Endothelial cell of umbilical vein (primary cell): ENCODE data around the gene SELE. TPM values are rescaled to one million over a fixed set of nuclear protein-coding genes. Genes with fewer than 3 reads are reported as not detected.

Experiments
- BruUV-seq: library from RNA; stranded (reverse); fragments of 400-500 nt; replicated peaks from 2 replicates; lab custom pipeline; 2021; lab: Mats Ljungman, UMichigan
- CTCF ChIA-PET: fragments of 300-600, 350-600 bp; sonication (Branson Sonifier 250); formaldehyde crosslinking; loops from one replicate; lab custom pipeline; 2021; ENCODE audit warnings: antibody characterized with exemption, inconsistent platforms; lab: Charles Lee
- POLR2A ChIA-PET: fragments of 300-600, 350-600 bp; sonication (Branson Sonifier 250); formaldehyde crosslinking; loops from one replicate; lab custom pipeline; 2021; ENCODE audit warnings: antibody characterized with exemption, inconsistent platforms; lab: Charles Lee
- DNase-seq: peaks from one replicate; pipeline ENCODE4 v3.0.0-alpha.2; 2011; ENCODE audit warnings: low read depth, low spot score
- FAIRE-seq: peaks from 2 replicates; lab custom pipeline; 2011; peaks lifted over from hg19 to GRCh38; lab: Jason Lieb, UNC
- H2AFZ ChIP-seq: 2 replicates; pipeline ENCODE4 v1.6.0; 2012; ENCODE audit warnings: low read depth, low read length, control low read depth, inconsistent platforms
- H3K27ac ChIP-seq: 2 replicates; pipeline ENCODE4 v1.5.1; 2011; ENCODE audit warnings: low read depth, mild to moderate bottlenecking, control low read depth, low read length, moderate library complexity; ENCODE audit not compliant: insufficient read depth
- H3K27me3 ChIP-seq, 2 experiments: 2 replicates each; pipeline versions ENCODE4 v1.6.0 to v1.6.1; 2011; ENCODE audit warnings: low read length in 2 of 2, mixed read lengths in 1 of 2; ENCODE audit not compliant: control insufficient read depth in 2 of 2, insufficient read depth in 2 of 2
- H3K36me3 ChIP-seq, 2 experiments: 2 replicates in 1 of 2; 3 replicates in 1 of 2; pipeline ENCODE4 v1.5.1; 2011; ENCODE audit warnings: low read length in 2 of 2, mild to moderate bottlenecking in 1 of 2, moderate library complexity in 1 of 2; ENCODE audit not compliant: control insufficient read depth in 2 of 2, insufficient read depth in 2 of 2; ENCODE audit errors: extremely low read depth in 1 of 2
- H3K4me1 ChIP-seq: 3 replicates; pipeline ENCODE4 v1.5.1; 2011; ENCODE audit warnings: mild to moderate bottlenecking, low read length; ENCODE audit not compliant: control insufficient read depth, insufficient read depth; ENCODE audit errors: extremely low read depth
- H3K4me2 ChIP-seq: 2 replicates; pipeline ENCODE4 v1.6.1; 2011; ENCODE audit warnings: low read length, control low read depth, mixed read lengths; ENCODE audit not compliant: insufficient read depth
- H3K4me3 ChIP-seq, 3 experiments: fragments of 200-600 bp in 1 of 3; sonication (generic), shearing (Covaris generic) in 1 of 3; replicated peaks in 1 of 3; 2 replicates each; pipeline ENCODE4 v1.5.1; 2011 to 2016; ENCODE audit warnings: control low read depth in 3 of 3, low read length in 3 of 3, mild to moderate bottlenecking in 2 of 3, inconsistent platforms in 1 of 3, low read depth in 1 of 3, moderate library complexity in 1 of 3; ENCODE audit not compliant: insufficient read depth in 1 of 3
- H3K79me2 ChIP-seq: 2 replicates; pipeline ENCODE4 v1.6.0; 2012; ENCODE audit warnings: low read length, inconsistent platforms; ENCODE audit not compliant: control insufficient read depth, insufficient read depth
- H3K9ac ChIP-seq: replicated peaks from 2 replicates; pipeline ENCODE3; 2011; ENCODE audit warnings: low read length, control low read depth; ENCODE audit not compliant: insufficient read depth; ENCODE audit errors: extremely low read depth
- H3K9me1 ChIP-seq: replicated peaks from 3 replicates; pipeline ENCODE4 v1.6.0; 2011; ENCODE audit warnings: mild to moderate bottlenecking, low read length; ENCODE audit not compliant: control insufficient read depth, insufficient read depth; ENCODE audit errors: extremely low read depth
- H3K9me3 ChIP-seq: replicated peaks from 2 replicates; pipeline ENCODE4 v1.5.1; 2012; ENCODE audit warnings: low read length, inconsistent platforms; ENCODE audit not compliant: control insufficient read depth, insufficient read depth
- H4K20me1 ChIP-seq: replicated peaks from 2 replicates; pipeline ENCODE3; 2011; ENCODE audit warnings: mild to moderate bottlenecking, low read length; ENCODE audit not compliant: control insufficient read depth, insufficient read depth; ENCODE audit errors: extremely low read depth
- EZH2 ChIP-seq: IDR thresholded peaks from 2 replicates; pipeline ENCODE4 v1.6.1; 2012; ENCODE audit warnings: borderline replicate concordance, low read depth, mild to moderate bottlenecking, moderate library complexity, low read length, inconsistent platforms; ENCODE audit not compliant: severe bottlenecking
- FOS ChIP-seq: IDR thresholded peaks from 2 replicates; pipeline ENCODE4 v1.6.1; 2011; ENCODE audit warnings: mild to moderate bottlenecking, low read length, moderate library complexity, borderline replicate concordance; ENCODE audit not compliant: insufficient read depth
- GATA2 ChIP-seq: IDR thresholded peaks from 2 replicates; pipeline ENCODE4 v1.7.0; 2011; ENCODE audit warnings: low read depth, mild to moderate bottlenecking, moderate library complexity, mixed read lengths, low read length; ENCODE audit not compliant: insufficient read length, insufficient read depth
- JUN ChIP-seq: IDR thresholded peaks from 2 replicates; pipeline ENCODE4 v1.6.1; 2011; ENCODE audit warnings: borderline replicate concordance, low read depth; ENCODE audit not compliant: insufficient read length, insufficient read depth
- MYC ChIP-seq: IDR thresholded peaks from one replicate; pipeline ENCODE4 v1.6.1; 2011; ENCODE audit warnings: mild to moderate bottlenecking, low read depth, low read length
- POLR2A ChIP-seq: IDR thresholded peaks from 2 replicates; pipeline ENCODE4 v1.6.1; 2012; ENCODE audit warnings: low read depth, mild to moderate bottlenecking, control low read depth, low read length
- POLR2AphosphoS5 ChIP-seq: IDR thresholded peaks from 2 replicates; pipeline ENCODE4 v1.6.1; 2012; ENCODE audit warnings: low read depth, mild to moderate bottlenecking, control low read depth, low read length, moderate library complexity; ENCODE audit not compliant: insufficient read depth
- dilution Hi-C: fragments of 300-500 bp; cut with MboI; formaldehyde crosslinking; loops from one replicate; pipeline ENCODE4 v1.15.0; 2019; ENCODE audit warnings: low sequenced_read_pairs; ENCODE audit not compliant: extremely low pct_ligation_motif_present
- intact Hi-C: fragments of 100-400 bp; cut with micrococcal nuclease; formaldehyde crosslinking; loops from one replicate; pipeline ENCODE4 v1.10.0; 2022
- polyA plus RNA-seq, 4 experiments: library from polyadenylated mRNA; depleted of rRNA in 3 of 4; stranded (reverse) in 3 of 4; unstranded in 1 of 4; fragments of >200 nt; gene quantifications; 2 replicates each; pipeline versions ENCODE4 v1.2.1 to v1.2.3, GENCODE V29; 2011 to 2012; ENCODE audit warnings: missing spikeins in 1 of 4
- total RNA-seq: library from RNA; stranded (reverse); gene quantifications from 2 replicates; pipeline ENCODE4 v1.2.3, GENCODE V29; 2021
- TF ChIP-seq, protein P1 (sequence below): IDR thresholded peaks from 2 replicates; pipeline ENCODE4 v1.6.1; 2011; ENCODE audit not compliant: insufficient read depth, insufficient read length
- TF ChIP-seq, protein P2 (sequence below), 2 donors: IDR thresholded peaks; 1 replicate in 1 of 2; 2 replicates in 1 of 2; pipeline ENCODE4 v1.5.1; 2011; ENCODE audit warnings: low read length in 2 of 2, mild to moderate bottlenecking in 2 of 2, moderate library complexity in 2 of 2, control low read depth in 1 of 2, inconsistent platforms in 1 of 2, low read depth in 1 of 2; ENCODE audit not compliant: insufficient read depth in 1 of 2; ENCODE audit errors: extremely low read depth in 1 of 2

SELE gene
- total and polyA plus RNA-seq, 2 donors (not counting 3 experiments of a cell fraction or from before 2014, with no cell fraction given) = 1.5 to 4.7 TPM

DNA sequence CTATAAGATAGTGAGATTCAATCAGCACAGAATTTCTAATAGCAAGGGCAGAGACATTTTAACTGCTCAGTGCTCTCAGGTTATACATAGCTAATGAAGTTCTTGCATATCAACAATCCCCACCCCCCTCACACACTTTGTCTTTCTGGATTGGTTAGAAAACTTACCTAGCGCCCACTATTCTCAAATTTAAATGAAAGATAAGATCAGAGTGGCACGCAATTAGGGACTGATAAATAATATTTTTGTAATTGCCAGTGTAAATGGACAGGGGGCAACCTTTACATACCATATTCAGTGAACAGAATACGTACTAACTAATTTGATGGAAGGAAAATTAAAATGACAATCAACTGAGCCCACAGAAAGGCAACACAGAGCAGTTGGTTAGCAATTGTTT, 34.2 kb downstream of the SELE start:
- Histone ChIP-seq H3K9me1 (no peaks in the 10 kb centered on the region), H3K79me2 (no peaks in the 10 kb centered on the region), H4K20me1 (no peaks in the 10 kb centered on the region), H3K4me3 (no peak overlapping the region), H3K27ac (no peak overlapping the region), H3K27me3 (no peaks in the 10 kb centered on the region), H3K36me3 (no peaks in the 10 kb centered on the region), H2AFZ (no peak overlapping the region), H3K9ac (no peak overlapping the region), H3K4me1 (peaks cover 5% of the 10 kb centered on the region), H3K4me2 (no peak overlapping the region), H3K9me3 (no peaks in the 10 kb centered on the region)
- DNase-seq (no peak), FAIRE-seq (no peak)
- TF ChIP-seq EZH2 (no peak), POLR2AphosphoS5 (no peak), POLR2A (no peak), GATA2 (no peak), JUN (no peak), MYC (no peak), FOS (no peak)
- TF ChIP-seq, protein P1, sequence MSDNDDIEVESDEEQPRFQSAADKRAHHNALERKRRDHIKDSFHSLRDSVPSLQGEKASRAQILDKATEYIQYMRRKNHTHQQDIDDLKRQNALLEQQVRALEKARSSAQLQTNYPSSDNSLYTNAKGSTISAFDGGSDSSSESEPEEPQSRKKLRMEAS = no peak
- TF ChIP-seq, protein P2, sequence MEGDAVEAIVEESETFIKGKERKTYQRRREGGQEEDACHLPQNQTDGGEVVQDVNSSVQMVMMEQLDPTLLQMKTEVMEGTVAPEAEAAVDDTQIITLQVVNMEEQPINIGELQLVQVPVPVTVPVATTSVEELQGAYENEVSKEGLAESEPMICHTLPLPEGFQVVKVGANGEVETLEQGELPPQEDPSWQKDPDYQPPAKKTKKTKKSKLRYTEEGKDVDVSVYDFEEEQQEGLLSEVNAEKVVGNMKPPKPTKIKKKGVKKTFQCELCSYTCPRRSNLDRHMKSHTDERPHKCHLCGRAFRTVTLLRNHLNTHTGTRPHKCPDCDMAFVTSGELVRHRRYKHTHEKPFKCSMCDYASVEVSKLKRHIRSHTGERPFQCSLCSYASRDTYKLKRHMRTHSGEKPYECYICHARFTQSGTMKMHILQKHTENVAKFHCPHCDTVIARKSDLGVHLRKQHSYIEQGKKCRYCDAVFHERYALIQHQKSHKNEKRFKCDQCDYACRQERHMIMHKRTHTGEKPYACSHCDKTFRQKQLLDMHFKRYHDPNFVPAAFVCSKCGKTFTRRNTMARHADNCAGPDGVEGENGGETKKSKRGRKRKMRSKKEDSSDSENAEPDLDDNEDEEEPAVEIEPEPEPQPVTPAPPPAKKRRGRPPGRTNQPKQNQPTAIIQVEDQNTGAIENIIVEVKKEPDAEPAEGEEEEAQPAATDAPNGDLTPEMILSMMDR (IDR thresholded peaks at IDR 0.05; ENCODE audit: extremely low read depth in 1 of 2, insufficient read depth in 1 of 2, low read depth in 1 of 2, low read length in 2 of 2) = no peak
- BruUV-seq = no TSS peak
- POLR2A ChIA-PET = no interaction called here
- dilution Hi-C loops (no loop called here), intact Hi-C loops (no loop called here)
- CTCF ChIA-PET = interaction anchor here (0.7 to 1.5 kb wide), 4 partner anchors 12 to 134 kb away, joined by 3 to 8 read pairs (median 4); no protein-coding TSS in a partner anchor
